ENCODE data around the gene RNF112. TPM values are rescaled to one million over a fixed set of nuclear protein-coding genes. Genes with fewer than 3 reads are reported as not detected.
"Not testable (repeated sequence)": the region's sequence is repeated elsewhere in the genome, so short reads cannot be mapped to it uniquely, and the experiment has no call there.

Gene RNF112
- total RNA-seq, 2 experiments from 2014 or later, result 0.86 to 0.97 TPM

- CTCF ChIA-PET, result interaction anchor here (0.6 to 5.5 kb wide), 23 partner anchors 10 to 445 kb away, joined by 3 to 164 read pairs (median 4); partner anchors contain the start of genes B9D1 and MAPK7
- Mint-ChIP-seq H3K27me3 (peaks cover 12% of the 10 kb centered on the region), H3K9me3 (peaks cover 20% of the 10 kb centered on the region), H3K36me3 (peaks cover 1% of the 10 kb centered on the region), H3K4me1 (ENCODE audit: low read depth) (peaks cover 3% of the 10 kb centered on the region), H3K4me3 (no peak overlapping the region), H3K27ac (peak overlapping the region; percentile 4)
- POLR2A ChIA-PET, result interaction anchor here (1.2 kb wide), 1 partner anchor 84 kb away, joined by 4 read pairs; the partner anchor contains the start of gene B9D1
- DNase-seq, result peak; percentile 58
- intact Hi-C loops (cut with micrococcal nuclease), result loop anchor here (1.0 kb wide), 1 partner anchor 85 kb away; the partner anchor contains the start of gene B9D1
Measured at GRCh38 chr17:19447085-19447583, 36.1 kb downstream of the RNF112 start.

DNA sequence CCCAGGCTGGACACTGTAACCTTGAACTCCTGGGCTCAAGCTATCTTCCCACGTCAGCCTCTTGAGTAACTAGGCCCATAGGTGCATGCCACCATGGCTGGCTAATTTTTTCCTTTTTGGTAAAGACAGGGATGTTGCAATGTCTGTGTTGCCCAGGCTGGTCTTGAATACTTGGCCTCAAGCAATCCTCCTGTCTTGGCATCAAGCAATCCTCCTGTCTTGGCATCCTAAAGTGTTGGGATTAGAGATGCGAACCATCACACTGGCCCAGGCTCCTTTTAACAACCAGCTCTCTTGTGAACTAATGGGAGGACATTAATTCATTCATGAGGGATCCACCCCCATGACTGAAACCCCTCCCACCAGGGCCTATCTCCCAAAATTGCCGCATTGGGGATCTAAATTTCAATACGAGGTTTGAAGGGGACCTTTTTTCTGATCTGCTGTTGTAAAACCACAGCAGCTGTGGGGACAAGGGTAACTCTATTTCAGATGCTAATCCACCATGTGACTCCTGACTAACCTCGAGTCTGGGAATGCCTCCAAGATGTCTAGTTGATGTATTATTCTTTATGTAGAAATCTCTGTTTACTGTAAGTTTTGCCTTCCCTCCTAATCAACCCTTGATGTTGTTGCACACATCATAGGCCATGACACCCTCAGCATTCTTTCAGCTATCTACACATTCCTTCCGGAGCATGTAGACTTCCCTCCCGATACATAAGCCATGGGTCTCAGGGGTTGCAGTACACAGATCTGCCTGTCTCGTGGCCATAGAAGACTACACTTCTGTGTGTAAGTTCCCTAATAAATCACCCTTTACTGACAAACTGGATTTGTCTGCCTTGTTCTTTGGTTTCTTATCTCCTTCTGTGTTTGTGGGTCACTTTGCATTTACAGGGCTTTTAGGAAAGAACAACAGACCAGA lies 37.6 kb downstream of the RNF112 start:
- CTCF ChIA-PET, result interaction anchor here (0.9 to 5.5 kb wide), 8 partner anchors 8 to 94 kb away, joined by 3 to 164 read pairs (median 4); partner anchors contain the start of gene B9D1
- H3K4me3 Mint-ChIP-seq, result no peak overlapping the region
- H3K36me3 Mint-ChIP-seq, result no peaks in the 10 kb centered on the region
- peaks cover 10% of the 10 kb centered on the region for H3K9me3 Mint-ChIP-seq
- peaks cover 12% of the 10 kb centered on the region for H3K27me3 Mint-ChIP-seq
- H3K4me1 Mint-ChIP-seq (ENCODE audit: low read depth), result peaks cover 3% of the 10 kb centered on the region
- POLR2A ChIA-PET, result interaction anchor here (1.2 kb wide), 1 partner anchor 86 kb away, joined by 3 read pairs; the partner anchor contains the start of gene B9D1
- intact Hi-C loops (cut with micrococcal nuclease), result no loop called here
- DNase-seq, result no peak
- H3K27ac Mint-ChIP-seq, result no peak overlapping the region

GRCh38 chr17:19449656-19450055 lies 38.6 kb downstream of the RNF112 start:
- Mint-ChIP-seq H3K36me3 (no peaks in the 10 kb centered on the region), H3K4me1 (ENCODE audit: low read depth) (peaks cover 3% of the 10 kb centered on the region), H3K27me3 (peaks cover 12% of the 10 kb centered on the region), H3K4me3 (no peak overlapping the region), H3K27ac (no peak overlapping the region), H3K9me3 (peaks cover 7% of the 10 kb centered on the region)
- intact Hi-C loops (cut with micrococcal nuclease), result no loop called here
- DNase-seq, result no peak
- POLR2A ChIA-PET, result no interaction called here
- CTCF ChIA-PET, result interaction anchor here (1.0 to 5.5 kb wide), 2 partner anchors 72 to 86 kb away, joined by 3 to 164 read pairs; partner anchors contain the start of gene B9D1

- H3K36me3 Mint-ChIP-seq, result no peaks in the 10 kb centered on the region
- no peak overlapping the region for H3K27ac Mint-ChIP-seq
- ChIA-PET POLR2A (no interaction called here), CTCF (interaction anchor here (3.1 kb wide), 1 partner anchor 91 kb away, joined by 14 read pairs; the partner anchor contains the start of gene B9D1)
- H3K9me3 Mint-ChIP-seq, result no peaks in the 10 kb centered on the region
- intact Hi-C loops (cut with micrococcal nuclease), result no loop called here
- peaks cover 9% of the 10 kb centered on the region for H3K27me3 Mint-ChIP-seq
- DNase-seq, result no peak
- H3K4me3 Mint-ChIP-seq, result no peak overlapping the region
- H3K4me1 Mint-ChIP-seq (ENCODE audit: low read depth), result peaks cover 6% of the 10 kb centered on the region
Measured at GRCh38 chr17:19453296-19453695, 42.3 kb downstream of the RNF112 start.

DNA sequence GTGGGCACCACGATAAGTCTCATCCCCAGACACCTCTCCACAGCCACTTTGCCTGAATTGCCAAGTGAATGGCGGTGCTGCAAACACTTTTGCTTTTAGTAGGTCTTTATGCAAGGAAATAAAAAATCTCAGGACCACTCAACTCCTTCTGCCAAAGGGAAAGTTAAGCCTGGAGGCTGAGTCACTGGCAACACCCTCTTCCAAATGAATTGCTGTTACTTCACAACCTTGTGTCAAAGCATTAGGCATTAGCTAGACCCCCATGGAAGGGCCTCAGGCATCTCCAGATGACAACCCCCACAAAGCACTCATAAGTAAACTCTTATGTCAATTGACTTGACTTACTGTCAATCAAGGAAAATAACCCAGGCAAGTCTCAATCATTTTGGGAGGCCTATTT lies 43.0 kb downstream of the RNF112 start:
- peaks cover 11% of the 10 kb centered on the region for H3K4me1 Mint-ChIP-seq (ENCODE audit: low read depth)
- no peak overlapping the region for H3K27ac Mint-ChIP-seq
- H3K36me3 Mint-ChIP-seq, result no peaks in the 10 kb centered on the region
- H3K27me3 Mint-ChIP-seq, result peaks cover 6% of the 10 kb centered on the region
- intact Hi-C loops (cut with micrococcal nuclease), result no loop called here
- no peak for DNase-seq
- H3K9me3 Mint-ChIP-seq, result no peaks in the 10 kb centered on the region
- ChIA-PET CTCF (interaction anchor here (0.6 to 3.1 kb wide), 5 partner anchors 9 to 745 kb away, joined by 3 to 14 read pairs (median 3); partner anchors contain the start of gene B9D1), POLR2A (no interaction called here)
- H3K4me3 Mint-ChIP-seq, result no peak overlapping the region

- peaks cover 1% of the 10 kb centered on the region for H3K27me3 Mint-ChIP-seq
- intact Hi-C loops (cut with micrococcal nuclease), result no loop called here
- no peaks in the 10 kb centered on the region for H3K9me3 Mint-ChIP-seq
- CTCF ChIA-PET, result interaction anchor here (1.1 to 2.3 kb wide), 4 partner anchors 9 to 93 kb away, joined by 3 to 14 read pairs (median 6); partner anchors contain the start of gene B9D1
- no peak overlapping the region for H3K4me3 Mint-ChIP-seq
- no peak overlapping the region for H3K27ac Mint-ChIP-seq
- no peaks in the 10 kb centered on the region for H3K36me3 Mint-ChIP-seq
- no peak for DNase-seq
- POLR2A ChIA-PET, result interaction anchor here (0.6 kb wide), 1 partner anchor 117 kb away, joined by 8 read pairs; no protein-coding TSS in a partner anchor
- peaks cover 15% of the 10 kb centered on the region for H3K4me1 Mint-ChIP-seq (ENCODE audit: low read depth)
Measured at GRCh38 chr17:19456016-19456927, 45.2 kb downstream of the RNF112 start.

DNA sequence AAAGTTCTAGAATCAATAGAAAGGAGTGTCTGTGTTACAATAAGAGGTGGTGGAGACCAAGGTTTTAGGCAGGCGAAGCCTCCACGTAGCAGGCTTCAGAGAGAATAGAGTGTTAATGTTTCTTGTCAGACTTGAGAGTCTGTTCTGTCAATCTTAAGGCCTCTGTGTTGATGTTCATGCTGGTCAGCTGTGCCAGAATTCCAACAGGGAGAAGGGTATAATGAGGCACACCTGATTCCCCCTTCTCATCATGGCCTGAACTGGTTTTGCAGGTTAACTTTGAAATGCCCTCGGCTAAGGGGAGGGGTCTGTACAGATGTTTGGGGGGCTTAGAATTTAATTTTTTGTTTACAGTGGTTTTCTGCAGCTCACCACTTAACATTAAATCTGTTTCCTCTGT lies 46.0 kb downstream of the RNF112 start:
- Mint-ChIP-seq H3K27ac (no peak overlapping the region), H3K4me1 (ENCODE audit: low read depth) (peaks cover 19% of the 10 kb centered on the region), H3K36me3 (no peaks in the 10 kb centered on the region), H3K27me3 (peaks cover 1% of the 10 kb centered on the region), H3K4me3 (no peak overlapping the region), H3K9me3 (no peaks in the 10 kb centered on the region)
- ChIA-PET CTCF (interaction anchor here (1.7 to 2.3 kb wide), 2 partner anchors 9 to 94 kb away, joined by 9 to 14 read pairs; partner anchors contain the start of gene B9D1), POLR2A (interaction anchor here (0.6 kb wide), 1 partner anchor 118 kb away, joined by 8 read pairs; no protein-coding TSS in a partner anchor)
- no peak for DNase-seq
- intact Hi-C loops (cut with micrococcal nuclease), result no loop called here

DNA sequence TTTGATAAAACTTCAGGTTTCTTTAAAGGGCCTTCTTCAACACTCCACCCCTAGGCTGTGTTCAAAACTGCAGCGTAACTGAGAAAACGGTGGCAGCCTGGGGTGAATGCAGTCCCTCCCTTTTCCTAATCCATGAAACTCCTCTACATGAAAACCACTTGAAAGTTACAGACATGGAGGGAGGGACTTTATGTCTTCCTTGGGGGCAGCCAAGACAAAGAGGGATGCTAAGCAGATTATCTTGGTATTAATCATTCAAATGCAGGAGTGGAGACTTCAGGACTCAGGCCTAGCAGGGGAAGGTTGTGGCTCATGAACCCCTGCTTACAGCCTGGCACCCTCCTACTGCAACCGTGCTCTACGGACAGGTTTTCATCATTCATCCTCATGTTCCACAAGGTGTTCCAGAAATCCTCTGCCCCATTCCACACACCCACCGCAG lies 46.8 kb downstream of the RNF112 start:
- Mint-ChIP-seq H3K4me1 (ENCODE audit: low read depth) (peaks cover 25% of the 10 kb centered on the region), H3K36me3 (no peaks in the 10 kb centered on the region), H3K9me3 (no peaks in the 10 kb centered on the region), H3K27me3 (peaks cover 1% of the 10 kb centered on the region), H3K4me3 (no peak overlapping the region), H3K27ac (no peak overlapping the region)
- intact Hi-C loops (cut with micrococcal nuclease), result no loop called here
- no peak for DNase-seq
- CTCF ChIA-PET, result interaction anchor here (2.3 to 2.5 kb wide), 2 partner anchors 10 to 95 kb away, joined by 14 to 18 read pairs; partner anchors contain the start of gene B9D1
- POLR2A ChIA-PET, result no interaction called here

DNA sequence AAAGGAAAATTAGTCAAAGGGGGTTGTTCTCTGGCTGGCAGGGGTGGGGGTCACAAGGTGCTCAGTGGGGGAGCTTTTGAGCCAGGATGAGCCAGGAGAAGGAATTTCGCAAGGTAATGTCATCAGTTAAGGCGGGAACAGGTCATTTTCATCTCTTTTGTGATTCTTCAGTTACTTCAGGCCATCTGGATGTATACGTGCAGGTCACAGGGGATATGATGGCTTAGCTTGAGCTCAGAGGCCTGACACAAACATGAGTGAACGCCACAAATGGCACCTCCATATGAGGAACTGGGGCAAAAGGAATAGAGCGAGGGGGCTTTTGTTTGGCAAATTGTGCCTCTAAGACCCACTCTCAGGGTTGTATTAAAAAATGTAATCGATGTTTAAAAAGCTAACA lies 47.4 kb downstream of the RNF112 start:
- H3K27me3 Mint-ChIP-seq; H3K36me3 Mint-ChIP-seq; POLR2A ChIA-PET; intact Hi-C loops (cut with micrococcal nuclease); H3K4me3 Mint-ChIP-seq; H3K9me3 Mint-ChIP-seq; H3K27ac Mint-ChIP-seq; DNase-seq: not testable (repeated sequence)
- H3K4me1 Mint-ChIP-seq (ENCODE audit: low read depth), result peaks cover 31% of the 10 kb centered on the region
- CTCF ChIA-PET, result interaction anchor here (1.6 to 2.5 kb wide), 2 partner anchors 11 to 96 kb away, joined by 7 to 18 read pairs; partner anchors contain the start of gene B9D1

- H3K27ac Mint-ChIP-seq; H3K27me3 Mint-ChIP-seq; H3K4me3 Mint-ChIP-seq; H3K9me3 Mint-ChIP-seq; intact Hi-C loops (cut with micrococcal nuclease); POLR2A ChIA-PET; DNase-seq; H3K36me3 Mint-ChIP-seq: not testable (repeated sequence)
- peaks cover 36% of the 10 kb centered on the region for H3K4me1 Mint-ChIP-seq (ENCODE audit: low read depth)
- CTCF ChIA-PET, result interaction anchor here (0.6 to 2.5 kb wide), 3 partner anchors 12 to 136 kb away, joined by 3 to 18 read pairs (median 7); partner anchors contain the start of gene B9D1
Measured at GRCh38 chr17:19459018-19459655, 48.1 kb downstream of the RNF112 start.

DNA sequence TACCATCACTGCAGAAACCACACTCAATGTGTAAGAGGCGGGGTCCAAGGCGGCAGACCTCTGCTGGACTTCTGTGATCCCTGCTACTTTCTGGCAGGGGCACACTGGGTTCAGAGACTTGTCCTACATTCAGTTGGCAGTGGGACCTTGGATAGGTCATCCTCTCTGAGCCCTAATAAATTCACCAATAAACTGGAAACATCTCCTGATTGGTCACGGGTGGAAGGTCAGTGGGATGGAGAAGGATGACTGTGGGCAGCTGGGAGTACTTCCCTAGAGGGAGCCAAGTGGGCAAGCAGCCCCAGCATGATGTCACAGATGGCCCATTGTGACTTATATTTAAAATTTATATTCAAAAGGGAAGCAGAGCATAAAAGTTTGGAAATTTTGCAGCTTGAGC lies 49.7 kb downstream of the RNF112 start:
- Mint-ChIP-seq H3K36me3 (no peaks in the 10 kb centered on the region), H3K4me3 (no peak overlapping the region), H3K9me3 (no peaks in the 10 kb centered on the region), H3K27me3 (peaks cover 1% of the 10 kb centered on the region), H3K27ac (no peak overlapping the region), H3K4me1 (ENCODE audit: low read depth) (peaks cover 43% of the 10 kb centered on the region)
- DNase-seq, result no peak
- POLR2A ChIA-PET, result no interaction called here
- CTCF ChIA-PET, result interaction anchor here (3.3 kb wide), 1 partner anchor 98 kb away, joined by 13 read pairs; the partner anchor contains the start of gene B9D1
- intact Hi-C loops (cut with micrococcal nuclease), result no loop called here

All from activated CD4-positive, alpha-beta memory T cell treated with anti-CD3 and anti-CD28 coated beads for 36 hours (primary cell).